CD14-positive monocyte (primary cell): Measurements from ENCODE around the gene LUZP2. TPM values are rescaled to one million over a fixed set of nuclear protein-coding genes. Genes with fewer than 3 reads are reported as not detected.

Source experiments
- DNase-seq, 3 donors: peaks; one replicate each; pipeline ENCODE4 v3.0.0-alpha.2; 2011 to 2022
- H2AFZ ChIP-seq: 2 replicates; pipeline ENCODE4 v1.6.0; 2012; ENCODE audit warnings: mild to moderate bottlenecking, low read depth, low read length, inconsistent platforms; ENCODE audit not compliant: insufficient read depth, poor library complexity, severe bottlenecking
- H3K27ac ChIP-seq, 2 donors: 1 replicate in 1 of 2; 2 replicates in 1 of 2; pipeline ENCODE4 v1.5.1; 2012 to 2013; ENCODE audit warnings: low read length in 2 of 2, control low read depth in 1 of 2, inconsistent platforms in 1 of 2, low read depth in 1 of 2, mild to moderate bottlenecking in 1 of 2
- H3K27me3 ChIP-seq, 2 donors: one replicate each; pipeline versions ENCODE4 v1.6.0 to v1.6.1; 2011 to 2013; ENCODE audit warnings: low read length in 2 of 2; ENCODE audit not compliant: control insufficient read depth in 2 of 2, insufficient read depth in 2 of 2
- H3K36me3 ChIP-seq, 2 donors: replicated peaks in 1 of 2; 1 replicate in 1 of 2; 2 replicates in 1 of 2; pipeline versions ENCODE4 v1.5.1 to v1.6.1; 2012 to 2013; ENCODE audit warnings: low read length in 2 of 2, control low read depth in 1 of 2, inconsistent platforms in 1 of 2, mild to moderate bottlenecking in 1 of 2; ENCODE audit not compliant: insufficient read depth in 2 of 2, control insufficient read depth in 1 of 2
- H3K4me1 ChIP-seq, 2 donors: 1 replicate in 1 of 2; 2 replicates in 1 of 2; pipeline versions ENCODE4 v1.5.1 to v1.6.1; 2012 to 2013; ENCODE audit warnings: low read length in 2 of 2, control low read depth in 1 of 2, inconsistent platforms in 1 of 2, mild to moderate bottlenecking in 1 of 2, moderate library complexity in 1 of 2; ENCODE audit not compliant: insufficient read depth in 2 of 2, control insufficient read depth in 1 of 2
- H3K4me2 ChIP-seq: replicated peaks from 2 replicates; pipeline ENCODE3; 2012; ENCODE audit warnings: low read length, moderate library complexity, mild to moderate bottlenecking; ENCODE audit not compliant: poor library complexity, severe bottlenecking; ENCODE audit errors: extremely low read depth
- H3K4me3 ChIP-seq, 3 experiments: fragments of 200-600 bp in 1 of 3; sonication (generic) in 1 of 3; replicated peaks in 1 of 3; 1 replicate in 2 of 3; 2 replicates in 1 of 3; pipeline ENCODE4 v1.5.1; 2011 to 2013; ENCODE audit warnings: low read length in 3 of 3, mild to moderate bottlenecking in 3 of 3, control low read depth in 2 of 3, low read depth in 2 of 3, inconsistent platforms in 1 of 3, moderate library complexity in 1 of 3
- H3K79me2 ChIP-seq: 2 replicates; pipeline ENCODE4 v1.6.0; 2012; ENCODE audit warnings: mild to moderate bottlenecking, control low read depth, inconsistent platforms, low read length, moderate library complexity; ENCODE audit not compliant: insufficient read depth
- H3K9ac ChIP-seq: 2 replicates; pipeline ENCODE4 v1.6.0; 2017; ENCODE audit warnings: low read length, mild to moderate bottlenecking; ENCODE audit not compliant: insufficient read depth, poor library complexity, severe bottlenecking
- H3K9me3 ChIP-seq, 2 donors: replicated peaks in 1 of 2; 1 replicate in 1 of 2; 2 replicates in 1 of 2; pipeline versions ENCODE4 v1.5.1 to v1.6.1; 2012 to 2013; ENCODE audit warnings: low read length in 2 of 2, control low read depth in 1 of 2; ENCODE audit not compliant: control insufficient read depth in 1 of 2, insufficient read depth in 1 of 2
- H4K20me1 ChIP-seq: 2 replicates; pipeline ENCODE4 v1.6.0; 2012; ENCODE audit warnings: mild to moderate bottlenecking, low read length, control low read depth, moderate library complexity; ENCODE audit not compliant: insufficient read depth
- H3K27ac Mint-ChIP-seq, 7 donors: one replicate each; pipeline ENCODE4 v1.8.0; 2020; ENCODE audit warnings: mild to moderate bottlenecking in 7 of 7, mixed read lengths in 7 of 7, moderate library complexity in 6 of 7, inconsistent platforms in 2 of 7
- H3K27me3 Mint-ChIP-seq, 3 donors: one replicate each; pipeline ENCODE4 v1.8.0; 2021 to 2022; ENCODE audit warnings: low read depth in 3 of 3, mild to moderate bottlenecking in 3 of 3, mixed read lengths in 3 of 3, moderate library complexity in 3 of 3, inconsistent platforms in 1 of 3
- H3K36me3 Mint-ChIP-seq, 2 donors: one replicate each; pipeline ENCODE4 v1.8.0; 2020; ENCODE audit warnings: mixed read lengths in 2 of 2, inconsistent platforms in 1 of 2, mild to moderate bottlenecking in 1 of 2
- H3K4me1 Mint-ChIP-seq: one replicate; pipeline ENCODE4 v1.8.0; 2020; ENCODE audit warnings: mild to moderate bottlenecking, mixed read lengths
- H3K4me3 Mint-ChIP-seq, 2 donors: one replicate each; pipeline ENCODE4 v1.8.0; 2020; ENCODE audit warnings: mild to moderate bottlenecking in 2 of 2, mixed read lengths in 2 of 2, moderate library complexity in 1 of 2
- H3K9me3 Mint-ChIP-seq, 7 donors: one replicate each; pipeline ENCODE4 v1.8.0; 2020 to 2022; ENCODE audit warnings: mixed read lengths in 7 of 7, mild to moderate bottlenecking in 6 of 7, moderate library complexity in 6 of 7, inconsistent platforms in 2 of 7
- WGBS: methylation state at CpG from one replicate; pipeline ENCODE4 v1.1.5; 2013; ENCODE audit warnings: missing lambda C conversion rate; ENCODE audit not compliant: insufficient coverage; 5-methylcytosine and 5-hydroxymethylcytosine counted together
- intact Hi-C, 2 donors: fragments of 100-400 bp; cut with micrococcal nuclease; formaldehyde crosslinking; loops; one replicate each; pipeline versions ENCODE4 v1.15.0 to v1.15.1; 2023
- polyA plus RNA-seq, 3 donors: library from polyadenylated mRNA; depleted of rRNA in 1 of 3; unstranded in 2 of 3; stranded (reverse) in 1 of 3; fragments of 300-500 nt in 2 of 3; fragments of >200 nt in 1 of 3; fragmentation: Illumina TruSeq in 2 of 3; gene quantifications; 1 replicate in 2 of 3; 2 replicates in 1 of 3; pipeline ENCODE4 v1.2.3, GENCODE V29; 2012 to 2021
- TF ChIP-seq, protein P1 (sequence below): fragments of 200-600 bp; IDR thresholded peaks from one replicate; pipeline ENCODE4 v1.8.0; 2022; ENCODE audit warnings: antibody characterized with exemption, mild to moderate bottlenecking

Gene LUZP2
- polyA plus RNA-seq, 3 donors: not detected

- TF ChIP-seq, protein P1, sequence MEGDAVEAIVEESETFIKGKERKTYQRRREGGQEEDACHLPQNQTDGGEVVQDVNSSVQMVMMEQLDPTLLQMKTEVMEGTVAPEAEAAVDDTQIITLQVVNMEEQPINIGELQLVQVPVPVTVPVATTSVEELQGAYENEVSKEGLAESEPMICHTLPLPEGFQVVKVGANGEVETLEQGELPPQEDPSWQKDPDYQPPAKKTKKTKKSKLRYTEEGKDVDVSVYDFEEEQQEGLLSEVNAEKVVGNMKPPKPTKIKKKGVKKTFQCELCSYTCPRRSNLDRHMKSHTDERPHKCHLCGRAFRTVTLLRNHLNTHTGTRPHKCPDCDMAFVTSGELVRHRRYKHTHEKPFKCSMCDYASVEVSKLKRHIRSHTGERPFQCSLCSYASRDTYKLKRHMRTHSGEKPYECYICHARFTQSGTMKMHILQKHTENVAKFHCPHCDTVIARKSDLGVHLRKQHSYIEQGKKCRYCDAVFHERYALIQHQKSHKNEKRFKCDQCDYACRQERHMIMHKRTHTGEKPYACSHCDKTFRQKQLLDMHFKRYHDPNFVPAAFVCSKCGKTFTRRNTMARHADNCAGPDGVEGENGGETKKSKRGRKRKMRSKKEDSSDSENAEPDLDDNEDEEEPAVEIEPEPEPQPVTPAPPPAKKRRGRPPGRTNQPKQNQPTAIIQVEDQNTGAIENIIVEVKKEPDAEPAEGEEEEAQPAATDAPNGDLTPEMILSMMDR: no peak
- no peaks in the 10 kb centered on the region for H3K4me1 Mint-ChIP-seq
- intact Hi-C loops: no loop called here
- Histone ChIP-seq H3K36me3 (no peaks in the 10 kb centered on the region), H3K4me1 (no peaks in the 10 kb centered on the region), H3K9me3 (no peaks in the 10 kb centered on the region), H4K20me1 (no peaks in the 10 kb centered on the region), H2AFZ (no peak overlapping the region), H3K9ac (no peak overlapping the region), H3K4me3 (no peak overlapping the region), H3K4me2 (no peak overlapping the region), H3K27me3 (no peaks in the 10 kb centered on the region), H3K27ac (no peak overlapping the region), H3K79me2 (no peaks in the 10 kb centered on the region)
- H3K27me3 Mint-ChIP-seq: no peaks in the 10 kb centered on the region
- H3K4me3 Mint-ChIP-seq: no peak overlapping the region
- DNase-seq: no peak
- H3K27ac Mint-ChIP-seq: no peak overlapping the region
- no CpG with 5 or more reads among the region's 3 CpGs for WGBS
- no peaks in the 10 kb centered on the region for H3K9me3 Mint-ChIP-seq
- H3K36me3 Mint-ChIP-seq: no peaks in the 10 kb centered on the region
Observed at GRCh38 chr11:24509114-24509513, 12.3 kb downstream of the LUZP2 start.

DNA sequence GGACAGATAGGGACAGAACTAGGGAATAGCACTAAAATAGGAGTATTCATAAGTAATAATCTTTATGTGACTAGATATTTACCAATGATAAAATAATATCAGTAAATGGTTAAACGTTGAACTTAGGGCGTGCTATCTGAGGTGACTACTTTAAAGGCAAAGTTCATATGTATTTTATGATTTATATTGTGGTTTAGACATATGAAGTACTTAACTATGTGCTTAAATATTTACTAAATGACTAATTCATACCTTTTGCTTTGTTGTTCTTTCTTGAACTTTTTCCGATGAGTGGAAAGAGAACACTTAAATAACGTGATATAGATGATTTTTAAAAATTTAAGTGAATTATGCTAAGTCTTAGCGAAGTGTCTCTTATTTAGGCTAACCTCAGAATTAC is 14.7 kb downstream of the LUZP2 start:
- no peak overlapping the region for H2AFZ ChIP-seq
- no peaks in the 10 kb centered on the region for H3K4me1 Mint-ChIP-seq

More for the DNA sequence above, 14.7 kb downstream of the LUZP2 start:
- Histone ChIP-seq H3K4me2 (no peak overlapping the region), H3K9me3 (no peaks in the 10 kb centered on the region), H3K9ac (no peak overlapping the region), H4K20me1 (no peaks in the 10 kb centered on the region), H3K36me3 (no peaks in the 10 kb centered on the region), H3K79me2 (no peaks in the 10 kb centered on the region), H3K4me1 (no peaks in the 10 kb centered on the region), H3K27me3 (no peaks in the 10 kb centered on the region), H3K27ac (no peak overlapping the region), H3K4me3 (no peak overlapping the region)
- DNase-seq: no peak
- intact Hi-C loops: no loop called here
- no peaks in the 10 kb centered on the region for H3K9me3 Mint-ChIP-seq
- no peaks in the 10 kb centered on the region for H3K27me3 Mint-ChIP-seq
- no CpG with 5 or more reads among the region's 5 CpGs for WGBS
- H3K27ac Mint-ChIP-seq: no peak overlapping the region
- TF ChIP-seq, protein P1: no peak
- no peak overlapping the region for H3K4me3 Mint-ChIP-seq
- no peaks in the 10 kb centered on the region for H3K36me3 Mint-ChIP-seq
